GM18502 (cell line): Measurements from ENCODE around the gene STAP2.

Source experiments
- ATAC-seq: cut with Tn5 transposase; IDR thresholded peaks from one replicate; pipeline ENCODE4 v1.9.1; 2021; ENCODE audit warnings: mild to moderate bottlenecking; ENCODE audit not compliant: unreplicated experiment, poor library complexity

Gene STAP2

GRCh38 chr19:4338441-4339355 lies at the start of gene STAP2:
Gene STAP2, minus strand, starts transcription at chr19:4338827. Its CDS starts 74 bp downstream, at chr19:4338753.
- ATAC-seq: no peak

GRCh38 chr19:4386041-4386782 lies 47.6 kb upstream of the STAP2 start:
- no peak for ATAC-seq

- no peak for ATAC-seq
These were observed 46.8 kb upstream of the STAP2 start for GRCh38 chr19:4385291-4386040.

GRCh38 chr19:4380254-4380727 lies 41.7 kb upstream of the STAP2 start:
- ATAC-seq: no peak

- no peak for ATAC-seq
These were observed 41.0 kb upstream of the STAP2 start for GRCh38 chr19:4379383-4380253.

GRCh38 chr19:4378886-4379285 lies 40.3 kb upstream of the STAP2 start:
- no peak for ATAC-seq

GRCh38 chr19:4376991-4377781 lies 38.6 kb upstream of the STAP2 start:
- no peak for ATAC-seq

- no peak for ATAC-seq
These were observed 38.0 kb upstream of the STAP2 start for GRCh38 chr19:4376671-4376990.

- ATAC-seq: no peak
These were observed 37.5 kb upstream of the STAP2 start for GRCh38 chr19:4376028-4376670.

GRCh38 chr19:4375164-4376027 lies 36.8 kb upstream of the STAP2 start:
- no peak for ATAC-seq

- no peak for ATAC-seq
These were observed 36.0 kb upstream of the STAP2 start for GRCh38 chr19:4374498-4375163.

GRCh38 chr19:4373601-4374497 lies 35.2 kb upstream of the STAP2 start:
- no peak for ATAC-seq

- ATAC-seq: no peak
These were observed 34.4 kb upstream of the STAP2 start for GRCh38 chr19:4373013-4373367.

GRCh38 chr19:4372165-4373012 lies 33.8 kb upstream of the STAP2 start:
- ATAC-seq: no peak
